HFFc6 (cell line): Measurements from ENCODE around the gene ARHGEF17. TPM values are rescaled to one million over a fixed set of nuclear protein-coding genes. Genes with fewer than 3 reads are reported as not detected.

Source experiments
- DNase-seq: peaks from one replicate; pipeline ENCODE4 v3.0.0-alpha.2; 2018
- H3K27ac Mint-ChIP-seq: 2 replicates; pipeline ENCODE4 v1.8.0; 2020; ENCODE audit warnings: mild to moderate bottlenecking, mixed read lengths
- H3K27me3 Mint-ChIP-seq: 2 replicates; pipeline ENCODE4 v1.8.0; 2021; ENCODE audit warnings: mild to moderate bottlenecking, moderate library complexity, mixed read lengths; ENCODE audit not compliant: insufficient read depth
- H3K36me3 Mint-ChIP-seq: 2 replicates; pipeline ENCODE4 v1.8.0; 2021; ENCODE audit warnings: low read depth, mixed read lengths
- H3K4me1 Mint-ChIP-seq: 2 replicates; pipeline ENCODE4 v1.8.0; 2020; ENCODE audit warnings: low read depth, mixed read lengths
- H3K4me3 Mint-ChIP-seq: 2 replicates; pipeline ENCODE4 v1.8.0; 2020; ENCODE audit warnings: mild to moderate bottlenecking, moderate library complexity, mixed read lengths
- H3K9me3 Mint-ChIP-seq: 2 replicates; pipeline ENCODE4 v1.8.0; 2020; ENCODE audit warnings: mild to moderate bottlenecking, mixed read lengths
- CTCF ChIP-seq: fragments of 200-600 bp; sonication (generic); IDR thresholded peaks from 2 replicates; pipeline ENCODE4 v1.5.0; 2021; ENCODE audit warnings: antibody characterized with exemption, mild to moderate bottlenecking
- total RNA-seq, 6 experiments: library from RNA; stranded (reverse); fragmentation: NEBNext Ultra II Directional; extraction: Animal tissue kit (Norgen Biotek cat#: 25700); gene quantifications; 2 replicates in 1 of 6; 3 replicates in 5 of 6; pipeline ENCODE4 v1.2.3, GENCODE V29; 2021

ARHGEF17 gene
- total RNA-seq, 6 experiments from 2014 or later, result 84.6 to 112 (median 92.1) TPM

- peaks cover 22% of the 10 kb centered on the region for H3K27me3 Mint-ChIP-seq
- peaks cover 8% of the 10 kb centered on the region; the same call in 1 of the 2 replicates for H3K4me1 Mint-ChIP-seq
- no peak for DNase-seq
- H3K36me3 Mint-ChIP-seq, result peaks cover 16% of the 10 kb centered on the region
- no peaks in the 10 kb centered on the region for H3K9me3 Mint-ChIP-seq
- no peak overlapping the region for H3K4me3 Mint-ChIP-seq
- TF ChIP-seq CTCF, result no peak
- H3K27ac Mint-ChIP-seq, result no peak overlapping the region; the same call in 1 of the 2 replicates
Measured at GRCh38 chr11:73367482-73368024, 59.5 kb downstream of the ARHGEF17 start.

DNA sequence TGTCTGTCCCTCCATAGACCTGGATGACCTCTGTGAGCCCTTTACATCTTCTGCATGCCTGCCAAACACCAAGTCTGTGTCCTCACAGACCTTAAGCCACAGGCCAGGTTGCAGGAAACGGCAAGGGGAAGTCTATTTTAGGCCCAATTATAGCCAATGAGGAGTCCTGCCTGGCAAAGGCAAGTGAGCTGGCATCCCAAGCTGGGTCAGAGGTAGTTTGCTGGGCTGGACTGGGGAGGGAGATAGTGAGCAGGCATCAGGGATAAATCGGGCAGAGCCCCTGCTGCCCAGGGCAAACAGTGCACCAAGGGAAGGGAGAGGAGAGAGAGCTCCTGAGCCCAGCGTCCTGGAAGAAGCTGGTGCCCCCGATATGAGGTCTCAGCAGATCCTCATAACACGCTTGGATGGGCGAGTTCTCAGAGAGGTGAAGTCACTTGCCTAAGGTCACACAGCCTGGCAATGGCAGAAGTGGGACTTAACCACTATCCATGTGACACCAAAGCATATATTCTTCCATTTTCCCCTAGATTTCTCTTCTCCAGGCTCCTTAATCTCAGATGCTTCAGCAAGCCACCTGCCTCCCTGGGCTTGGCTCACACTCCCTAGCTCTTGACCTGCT is 64.4 kb downstream of the ARHGEF17 start:
- TF ChIP-seq CTCF, result peak; percentile 54
- H3K36me3 Mint-ChIP-seq, result peaks cover 10% of the 10 kb centered on the region; the same call in 1 of the 2 replicates

GRCh38 chr11:73374151-73374550 is 66.1 kb downstream of the ARHGEF17 start:
- 0 out of 2 replicates have a peak, but pooled peaks cover 4% of the 10 kb centered on the region for H3K9me3 Mint-ChIP-seq
- peaks cover 28% of the 10 kb centered on the region for H3K4me1 Mint-ChIP-seq
- no peak for TF ChIP-seq CTCF
- no peak overlapping the region for H3K4me3 Mint-ChIP-seq
- H3K27me3 Mint-ChIP-seq, result peaks cover 29% of the 10 kb centered on the region
- H3K36me3 Mint-ChIP-seq, result peaks cover 10% of the 10 kb centered on the region; the same call in 1 of the 2 replicates
- no peak for DNase-seq
- H3K27ac Mint-ChIP-seq, result no peak overlapping the region

More for the DNA sequence above, 64.4 kb downstream of the ARHGEF17 start:
- peaks cover 15% of the 10 kb centered on the region for H3K4me1 Mint-ChIP-seq
- 0 out of 2 replicates have a peak, but pooled peaks cover 4% of the 10 kb centered on the region for H3K9me3 Mint-ChIP-seq
- H3K27ac Mint-ChIP-seq, result peak overlapping the region; percentile 43; the same call in 1 of the 2 replicates
- peak; percentile 53 for DNase-seq
- H3K27me3 Mint-ChIP-seq, result peaks cover 31% of the 10 kb centered on the region
- no peak overlapping the region for H3K4me3 Mint-ChIP-seq

DNA sequence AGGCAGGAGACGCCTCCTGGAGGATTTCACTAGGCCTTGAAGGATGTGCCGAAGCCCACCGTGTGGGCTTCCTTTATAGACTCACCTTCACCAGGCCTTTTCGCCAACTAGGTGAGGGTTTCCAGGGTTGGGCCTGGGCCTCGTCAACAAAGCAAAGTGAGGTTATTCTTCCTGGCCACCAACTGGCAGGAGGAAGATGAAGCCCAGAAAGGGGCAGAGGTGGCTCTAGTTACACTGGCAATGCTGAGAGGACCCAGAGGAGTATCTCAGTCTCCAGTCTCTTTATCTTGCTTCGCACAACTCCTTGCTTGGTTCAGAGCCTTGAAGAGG is 67.7 kb downstream of the ARHGEF17 start:
- Mint-ChIP-seq H3K4me3 (peak overlapping the region; percentile 9; the same call in 1 of the 2 replicates), H3K36me3 (0 out of 2 replicates have a peak, but pooled peaks cover 5% of the 10 kb centered on the region), H3K27ac (peak overlapping the region; percentile 72; the same call in 1 of the 2 replicates), H3K27me3 (peaks cover 30% of the 10 kb centered on the region), H3K9me3 (0 out of 2 replicates have a peak, but pooled peaks cover 4% of the 10 kb centered on the region), H3K4me1 (peaks cover 38% of the 10 kb centered on the region)
- no peak for TF ChIP-seq CTCF
- DNase-seq, result no peak

DNA sequence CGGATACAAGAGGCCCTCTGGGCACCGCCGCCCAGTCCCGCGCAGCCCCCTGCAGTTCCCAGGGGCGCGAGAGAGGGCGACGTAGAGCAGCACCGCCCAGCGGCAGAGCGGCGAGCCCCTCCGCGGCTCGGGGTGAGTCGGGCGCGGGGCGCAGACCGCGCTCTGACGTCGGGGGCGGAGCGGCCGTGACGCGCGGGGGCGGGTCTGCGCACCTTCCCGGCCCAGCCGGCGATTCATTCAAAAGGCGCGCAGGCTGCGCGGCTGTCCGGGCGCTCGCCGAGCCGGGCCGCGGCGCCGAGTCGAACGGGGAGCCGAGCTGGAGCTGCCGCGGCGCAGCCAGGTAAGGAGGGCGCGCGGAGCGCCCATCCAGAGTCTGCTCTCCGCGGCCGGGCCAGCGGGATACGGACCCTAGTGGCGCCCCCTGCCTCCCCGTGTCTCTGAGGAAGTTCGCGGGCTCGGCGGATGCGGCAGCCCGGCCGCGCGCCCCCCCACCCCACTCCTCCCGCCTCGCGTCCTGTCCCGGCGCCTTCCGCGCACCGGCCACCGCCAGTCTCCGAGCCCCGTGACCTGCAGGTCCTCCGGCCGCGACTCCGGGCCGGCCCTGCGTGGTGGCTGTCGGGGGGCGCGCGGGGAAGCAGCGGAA is 68.2 kb downstream of the ARHGEF17 start, which contains the start of gene RELT:
TSS of gene RELT (plus strand) at position 240 of the 643 bp plus-strand sequence. CDS start 12,738 bp downstream, outside the sequence.
- Mint-ChIP-seq H3K27ac (peak within 1 kb of the TSS; percentile 89), H3K36me3 (0 out of 2 replicates have a peak, but pooled peaks cover 5% of the 10 kb centered on the region), H3K4me3 (peak within 1 kb of the TSS; percentile 94), H3K27me3 (peaks cover 25% of the 10 kb centered on the region), H3K9me3 (0 out of 2 replicates have a peak, but pooled peaks cover 4% of the 10 kb centered on the region), H3K4me1 (peaks cover 38% of the 10 kb centered on the region)
- DNase-seq, result peak; percentile 82
- peak; percentile 94 for TF ChIP-seq CTCF
